GM18520 (cell line): ENCODE data around the gene TAS2R40.

Experiments used
- ATAC-seq: cut with Tn5 transposase; IDR thresholded peaks from one replicate; pipeline ENCODE4 v1.9.1; 2021; ENCODE audit not compliant: unreplicated experiment

Gene TAS2R40

GRCh38 chr7:143222782-143223181 is 945 bp downstream of the TAS2R40 start:
- no peak for ATAC-seq

GRCh38 chr7:143223784-143224183 is 1.9 kb downstream of the TAS2R40 start:
- no peak for ATAC-seq

- ATAC-seq, result no peak
Observed at GRCh38 chr7:143225047-143225446, 3.2 kb downstream of the TAS2R40 start.

GRCh38 chr7:143227806-143228205 is 6.0 kb downstream of the TAS2R40 start:
- no peak for ATAC-seq

- no peak for ATAC-seq
Observed at GRCh38 chr7:143229054-143229790, 7.4 kb downstream of the TAS2R40 start.

GRCh38 chr7:143230602-143231457 is 9.0 kb downstream of the TAS2R40 start:
- no peak for ATAC-seq

GRCh38 chr7:143233816-143234532 is 12.1 kb downstream of the TAS2R40 start:
- ATAC-seq, result no peak

GRCh38 chr7:143234533-143234875 is 12.7 kb downstream of the TAS2R40 start:
- no peak for ATAC-seq

- no peak for ATAC-seq
Observed at GRCh38 chr7:143235561-143235960, 13.7 kb downstream of the TAS2R40 start.

- no peak for ATAC-seq
Observed at GRCh38 chr7:143236408-143236990, 14.7 kb downstream of the TAS2R40 start.

GRCh38 chr7:143237366-143237765 is 15.5 kb downstream of the TAS2R40 start:
- no peak for ATAC-seq

GRCh38 chr7:143238289-143238980 is 16.6 kb downstream of the TAS2R40 start:
- no peak for ATAC-seq

GRCh38 chr7:143239813-143240212 is 18.0 kb downstream of the TAS2R40 start:
- ATAC-seq, result no peak

GRCh38 chr7:143240291-143241168 is 18.7 kb downstream of the TAS2R40 start:
- peak; percentile 76 for ATAC-seq

GRCh38 chr7:143242306-143242705 is 20.5 kb downstream of the TAS2R40 start:
- no peak for ATAC-seq

GRCh38 chr7:143243111-143243510 is 21.3 kb downstream of the TAS2R40 start:
- ATAC-seq, result no peak

- no peak for ATAC-seq
Observed at GRCh38 chr7:143243614-143244013, 21.8 kb downstream of the TAS2R40 start.

GRCh38 chr7:143244321-143244720 is 22.5 kb downstream of the TAS2R40 start:
- no peak for ATAC-seq

GRCh38 chr7:143245123-143245522 is 23.3 kb downstream of the TAS2R40 start:
- no peak for ATAC-seq

GRCh38 chr7:143247372-143247771 is 25.5 kb downstream of the TAS2R40 start:
- no peak for ATAC-seq
